Measurements from ENCODE around the gene TSPEAR. TPM values are rescaled to one million over a fixed set of nuclear protein-coding genes. Genes with fewer than 3 reads are reported as not detected.
A peak's percentile ranks its signal among the peaks of the same experiment; 100 is the strongest.
"Not testable (repeated sequence)": the region's sequence is repeated elsewhere in the genome, so short reads cannot be mapped to it uniquely, and the experiment has no call there.

TSPEAR gene
- total RNA-seq, 2 donors from 2014 or later, result not detected

DNA sequence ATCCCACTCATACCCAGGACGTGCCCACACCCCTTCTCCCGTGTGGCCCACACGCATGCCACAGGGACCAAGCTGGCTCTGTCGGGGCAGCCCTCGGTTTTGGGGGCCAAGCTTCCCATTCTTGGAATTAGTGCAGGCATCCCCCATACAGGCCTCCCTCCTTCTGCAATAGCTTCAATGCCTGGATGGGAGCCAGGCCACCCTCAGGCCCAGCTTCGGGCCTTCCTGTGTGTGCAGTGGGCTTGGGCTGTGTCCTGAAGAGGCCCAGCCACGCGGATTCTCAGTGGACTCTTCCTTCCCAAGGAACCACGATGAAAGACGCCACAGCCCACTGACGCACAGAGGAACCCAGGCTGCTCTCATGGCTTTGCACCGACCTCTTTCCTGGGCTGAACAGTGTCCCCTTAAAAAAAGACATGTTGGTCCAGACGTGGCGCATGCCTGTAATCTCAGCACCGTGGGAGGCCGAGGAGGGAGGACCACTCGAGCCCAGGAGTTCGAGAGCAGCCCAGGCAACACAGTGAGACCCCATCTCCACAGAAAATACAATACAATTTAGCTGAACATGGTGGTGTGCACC lies 61.8 kb downstream of the TSPEAR start:
- Histone ChIP-seq H3K27me3 (no peaks in the 10 kb centered on the region), H3K4me3 (no peak overlapping the region), H3K36me3 (no peaks in the 10 kb centered on the region), H3K9me3 (peaks cover 0 to 11% of the 10 kb centered on the region in 2 donors), H3K27ac (no peak overlapping the region), H3K4me1 (no peaks in the 10 kb centered on the region)
- TF ChIP-seq, protein P1, sequence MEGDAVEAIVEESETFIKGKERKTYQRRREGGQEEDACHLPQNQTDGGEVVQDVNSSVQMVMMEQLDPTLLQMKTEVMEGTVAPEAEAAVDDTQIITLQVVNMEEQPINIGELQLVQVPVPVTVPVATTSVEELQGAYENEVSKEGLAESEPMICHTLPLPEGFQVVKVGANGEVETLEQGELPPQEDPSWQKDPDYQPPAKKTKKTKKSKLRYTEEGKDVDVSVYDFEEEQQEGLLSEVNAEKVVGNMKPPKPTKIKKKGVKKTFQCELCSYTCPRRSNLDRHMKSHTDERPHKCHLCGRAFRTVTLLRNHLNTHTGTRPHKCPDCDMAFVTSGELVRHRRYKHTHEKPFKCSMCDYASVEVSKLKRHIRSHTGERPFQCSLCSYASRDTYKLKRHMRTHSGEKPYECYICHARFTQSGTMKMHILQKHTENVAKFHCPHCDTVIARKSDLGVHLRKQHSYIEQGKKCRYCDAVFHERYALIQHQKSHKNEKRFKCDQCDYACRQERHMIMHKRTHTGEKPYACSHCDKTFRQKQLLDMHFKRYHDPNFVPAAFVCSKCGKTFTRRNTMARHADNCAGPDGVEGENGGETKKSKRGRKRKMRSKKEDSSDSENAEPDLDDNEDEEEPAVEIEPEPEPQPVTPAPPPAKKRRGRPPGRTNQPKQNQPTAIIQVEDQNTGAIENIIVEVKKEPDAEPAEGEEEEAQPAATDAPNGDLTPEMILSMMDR (IDR thresholded peaks at IDR 0.05), result no peak
- peak; percentile 36 for DNase-seq (ENCODE audit: low spot score)

- H3K36me3 ChIP-seq, result no peaks in the 10 kb centered on the region
- peaks cover 0 to 17% of the 10 kb centered on the region in 2 donors for H3K9me3 ChIP-seq
- H3K27me3 ChIP-seq, result no peaks in the 10 kb centered on the region
- TF ChIP-seq, protein P1 (IDR thresholded peaks at IDR 0.05), result no peak
- H3K4me1 ChIP-seq, result no peaks in the 10 kb centered on the region
- no peak overlapping the region for H3K27ac ChIP-seq
- peak; percentile 23 for DNase-seq (ENCODE audit: low spot score)
- H3K4me3 ChIP-seq, result no peak overlapping the region
These were observed 62.6 kb downstream of the TSPEAR start for GRCh38 chr21:44648557-44649311.

GRCh38 chr21:44647222-44647552 lies 64.2 kb downstream of the TSPEAR start:
- Histone ChIP-seq H3K4me3 (no peak overlapping the region), H3K36me3 (no peaks in the 10 kb centered on the region), H3K4me1 (no peaks in the 10 kb centered on the region), H3K27me3 (no peaks in the 10 kb centered on the region), H3K9me3 (peaks cover 0 to 17% of the 10 kb centered on the region in 2 donors), H3K27ac (no peak overlapping the region)
- peak; percentile 23 for DNase-seq (ENCODE audit: low spot score)
- TF ChIP-seq, protein P1 (IDR thresholded peaks at IDR 0.05), result no peak

DNA sequence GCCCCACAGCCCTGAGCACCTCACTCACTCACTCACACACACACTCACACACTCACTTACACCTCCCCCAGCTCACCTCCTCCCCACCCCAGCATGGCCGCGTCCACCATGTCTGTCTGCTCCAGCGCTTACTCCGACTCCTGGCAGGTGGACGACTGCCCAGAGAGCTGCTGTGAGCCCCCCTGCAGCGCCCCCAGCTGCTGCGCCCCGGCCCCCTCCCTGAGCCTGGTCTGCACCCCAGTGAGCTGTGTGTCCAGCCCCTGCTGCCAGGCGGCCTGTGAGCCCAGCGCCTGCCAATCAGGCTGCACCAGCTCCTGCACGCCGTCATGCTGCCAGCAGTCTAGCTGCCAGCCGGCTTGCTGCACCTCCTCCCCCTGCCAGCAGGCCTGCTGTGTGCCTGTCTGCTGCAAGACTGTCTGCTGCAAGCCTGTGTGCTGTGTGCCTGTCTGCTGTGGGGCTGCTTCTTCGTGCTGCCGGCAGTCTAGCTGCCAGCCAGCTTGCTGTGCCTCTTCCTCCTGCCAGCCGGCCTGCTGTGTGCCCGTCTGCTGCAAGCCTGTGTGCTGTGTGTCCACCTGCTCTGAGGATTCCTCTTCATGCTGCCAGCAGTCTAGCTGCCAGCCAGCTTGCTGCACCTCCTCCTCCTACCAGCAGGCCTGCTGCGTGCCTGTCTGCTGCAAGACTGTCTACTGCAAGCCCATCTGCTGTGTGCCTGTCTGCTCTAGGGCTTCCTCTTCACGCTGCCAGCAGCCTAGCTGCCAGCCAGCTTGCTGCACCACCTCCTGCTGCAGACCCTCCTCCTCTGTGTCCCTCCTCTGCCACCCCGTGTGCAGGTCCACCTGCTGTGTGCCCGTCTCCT lies 64.8 kb downstream of the TSPEAR start, which contains the start of gene KRTAP10-11:
Gene KRTAP10-11, plus strand, starts transcription at position 49 of the 856 bp plus-strand sequence. Its CDS starts 45 bp downstream, at position 94.
- not testable (repeated sequence) for H3K4me3 ChIP-seq, H3K36me3 ChIP-seq, H3K27me3 ChIP-seq, H3K4me1 ChIP-seq, H3K27ac ChIP-seq
- peak; percentile 47 for DNase-seq (ENCODE audit: low spot score)
- H3K9me3 ChIP-seq, result peaks cover 0 to 17% of the 10 kb centered on the region in 2 donors

- no peaks in the 10 kb centered on the region for H3K27me3 ChIP-seq
These were observed 66.5 kb downstream of the TSPEAR start for GRCh38 chr21:44644878-44645277.

More at GRCh38 chr21:44644878-44645277, 66.5 kb downstream of the TSPEAR start:
- Histone ChIP-seq H3K4me1 (no peaks in the 10 kb centered on the region), H3K4me3 (no peak overlapping the region), H3K36me3 (no peaks in the 10 kb centered on the region), H3K27ac (no peak overlapping the region), H3K9me3 (peaks cover 0 to 17% of the 10 kb centered on the region in 2 donors)
- TF ChIP-seq, protein P1 (IDR thresholded peaks at IDR 0.05), result no peak
- DNase-seq (ENCODE audit: low spot score), result no peak

Data from right atrium auricular region (tissue), 2 donors.